KMS-11 (cell line): ENCODE measurements around the gene RANBP3.
"Not testable (repeated sequence)": the region's sequence is repeated elsewhere in the genome, so short reads cannot be mapped to it uniquely, and the experiment has no call there.

Experiments used
- H2AFZ ChIP-seq: fragments of 200-600 bp; sonication (generic); 2 replicates; pipeline ENCODE4 v1.6.1; 2016; ENCODE audit warnings: antibody characterized with exemption, mixed run types, low read depth
- H3K27ac ChIP-seq: fragments of 200-600 bp; sonication (generic); 2 replicates; pipeline ENCODE4 v1.6.1; 2016; ENCODE audit warnings: mild to moderate bottlenecking, mixed run types
- H3K27me3 ChIP-seq: fragments of 200-600 bp; sonication (generic); 2 replicates; pipeline ENCODE4 v1.6.1; 2017; ENCODE audit warnings: mild to moderate bottlenecking, low read depth, mixed run types, moderate library complexity; ENCODE audit not compliant: insufficient read depth
- H3K36me3 ChIP-seq: fragments of 200-600 bp; sonication (generic); 2 replicates; pipeline ENCODE4 v1.6.1; 2017; ENCODE audit warnings: mild to moderate bottlenecking, mixed run types; ENCODE audit not compliant: insufficient read depth
- H3K4me1 ChIP-seq: fragments of 200-600 bp; sonication (generic); 2 replicates; pipeline ENCODE4 v1.6.1; 2016; ENCODE audit warnings: mild to moderate bottlenecking, low read depth, mixed run types; ENCODE audit not compliant: poor library complexity, severe bottlenecking
- H3K4me2 ChIP-seq: fragments of 200-600 bp; sonication (generic); 2 replicates; pipeline ENCODE4 v1.7.0; 2016; ENCODE audit warnings: mild to moderate bottlenecking, mixed run types
- H3K4me3 ChIP-seq: fragments of 200-600 bp; sonication (generic); IDR thresholded peaks from 2 replicates; pipeline ENCODE4 v1.6.1; 2017; ENCODE audit warnings: low read depth, low read length, mixed read lengths; ENCODE audit not compliant: insufficient read depth
- H3K79me2 ChIP-seq: fragments of 200-600 bp; sonication (generic); 2 replicates; pipeline ENCODE4 v1.6.1; 2016; ENCODE audit warnings: low read depth, mixed run types; ENCODE audit not compliant: insufficient read depth
- H3K9ac ChIP-seq: fragments of 200-600 bp; sonication (generic); 2 replicates; pipeline ENCODE4 v1.6.1; 2016; ENCODE audit warnings: mild to moderate bottlenecking, mixed run types
- H4K20me1 ChIP-seq: fragments of 200-600 bp; sonication (generic); 2 replicates; pipeline ENCODE4 v1.6.1; 2016; ENCODE audit warnings: mild to moderate bottlenecking, mixed run types; ENCODE audit not compliant: insufficient read depth
- CTCF ChIP-seq: fragments of 200-600 bp; sonication (generic); conservative IDR thresholded peaks from 2 replicates; pipeline ENCODE4 v1.6.1; 2017; ENCODE audit warnings: low read depth, mild to moderate bottlenecking, antibody characterized with exemption, low read length, moderate library complexity, mixed read lengths

RANBP3 gene

GRCh38 chr19:5963855-5964254 is 14.1 kb downstream of the RANBP3 start:
- Histone ChIP-seq H3K27ac (no peak overlapping the region), H3K4me2 (no peak overlapping the region), H3K4me3 (no peak overlapping the region), H4K20me1 (peaks cover 9% of the 10 kb centered on the region; the same call in 1 of the 2 replicates), H2AFZ (no peak overlapping the region), H3K9ac (no peak overlapping the region), H3K4me1 (peaks cover 16% of the 10 kb centered on the region), H3K27me3 (no peaks in the 10 kb centered on the region), H3K79me2 (peaks cover 85% of the 10 kb centered on the region), H3K36me3 (no peaks in the 10 kb centered on the region)
- no peak for TF ChIP-seq CTCF

- not testable (repeated sequence) for H3K4me3 ChIP-seq, H3K27ac ChIP-seq, H3K9ac ChIP-seq, H3K27me3 ChIP-seq, H3K4me2 ChIP-seq, H2AFZ ChIP-seq, H3K36me3 ChIP-seq, H4K20me1 ChIP-seq
- peaks cover 90% of the 10 kb centered on the region for H3K79me2 ChIP-seq
- peaks cover 12% of the 10 kb centered on the region for H3K4me1 ChIP-seq
Measured at GRCh38 chr19:5963259-5963658, 14.7 kb downstream of the RANBP3 start.

GRCh38 chr19:5961969-5962945 is 15.7 kb downstream of the RANBP3 start:
- Histone ChIP-seq H3K9ac (no peak overlapping the region), H3K36me3 (no peaks in the 10 kb centered on the region), H3K4me1 (peaks cover 2% of the 10 kb centered on the region), H3K79me2 (peaks cover 92% of the 10 kb centered on the region), H3K4me3 (no peak overlapping the region), H4K20me1 (peaks cover 9% of the 10 kb centered on the region; the same call in 1 of the 2 replicates), H2AFZ (no peak overlapping the region), H3K27ac (no peak overlapping the region), H3K4me2 (no peak overlapping the region), H3K27me3 (no peaks in the 10 kb centered on the region)
- TF ChIP-seq CTCF = no peak

- H3K9ac ChIP-seq, H3K27me3 ChIP-seq, H3K4me3 ChIP-seq, H4K20me1 ChIP-seq, H3K36me3 ChIP-seq, H3K4me2 ChIP-seq, H3K27ac ChIP-seq, H3K4me1 ChIP-seq, H2AFZ ChIP-seq: not testable (repeated sequence)
- H3K79me2 ChIP-seq = peaks cover 91% of the 10 kb centered on the region
Measured at GRCh38 chr19:5961641-5961968, 16.3 kb downstream of the RANBP3 start.

GRCh38 chr19:5960005-5961001 is 17.6 kb downstream of the RANBP3 start:
- H3K27me3 ChIP-seq = no peaks in the 10 kb centered on the region
- H3K4me2 ChIP-seq = no peak overlapping the region
- no peak overlapping the region for H3K27ac ChIP-seq
- TF ChIP-seq CTCF = no peak
- no peak overlapping the region for H2AFZ ChIP-seq
- peaks cover 8% of the 10 kb centered on the region; the same call in 1 of the 2 replicates for H4K20me1 ChIP-seq
- no peak overlapping the region for H3K4me3 ChIP-seq
- H3K36me3 ChIP-seq = no peaks in the 10 kb centered on the region
- no peak overlapping the region for H3K9ac ChIP-seq
- H3K79me2 ChIP-seq = peaks cover 91% of the 10 kb centered on the region; the same call in 1 of the 2 replicates
- peaks cover 19% of the 10 kb centered on the region for H3K4me1 ChIP-seq
